Gastroesophageal sphincter (tissue), 3 donors: ENCODE data around the gene KCNJ12.
"Not testable (repeated sequence)": the region's sequence is repeated elsewhere in the genome, so short reads cannot be mapped to it uniquely, and the experiment has no call there.

Experiments used
- EP300 ChIP-seq: sonication (generic); formaldehyde crosslinking; IDR thresholded peaks from one replicate; pipeline ENCODE4 v1.6.1; 2017; ENCODE audit warnings: antibody characterized with exemption, mild to moderate bottlenecking
- POLR2A ChIP-seq, 2 donors: fragments of 450-650 bp; IDR thresholded peaks; one replicate each; pipeline ENCODE4 v1.6.1; 2017; ENCODE audit warnings: antibody characterized with exemption in 2 of 2, mild to moderate bottlenecking in 2 of 2, moderate library complexity in 1 of 2
- POLR2AphosphoS5 ChIP-seq: sonication (generic); formaldehyde crosslinking; IDR thresholded peaks from one replicate; pipeline ENCODE4 v1.6.1; 2017; ENCODE audit warnings: antibody characterized with exemption
- TF ChIP-seq, protein P1 (sequence below), 4 experiments: fragments of 200-600 bp in 2 of 4; fragments of 450-650 bp in 2 of 4; sonication (generic) in 1 of 4; IDR thresholded peaks; one replicate each; pipeline ENCODE4 v1.5.1; 2017 to 2019; ENCODE audit warnings: antibody characterized with exemption in 4 of 4, mild to moderate bottlenecking in 2 of 4, moderate library complexity in 2 of 4

DNA sequence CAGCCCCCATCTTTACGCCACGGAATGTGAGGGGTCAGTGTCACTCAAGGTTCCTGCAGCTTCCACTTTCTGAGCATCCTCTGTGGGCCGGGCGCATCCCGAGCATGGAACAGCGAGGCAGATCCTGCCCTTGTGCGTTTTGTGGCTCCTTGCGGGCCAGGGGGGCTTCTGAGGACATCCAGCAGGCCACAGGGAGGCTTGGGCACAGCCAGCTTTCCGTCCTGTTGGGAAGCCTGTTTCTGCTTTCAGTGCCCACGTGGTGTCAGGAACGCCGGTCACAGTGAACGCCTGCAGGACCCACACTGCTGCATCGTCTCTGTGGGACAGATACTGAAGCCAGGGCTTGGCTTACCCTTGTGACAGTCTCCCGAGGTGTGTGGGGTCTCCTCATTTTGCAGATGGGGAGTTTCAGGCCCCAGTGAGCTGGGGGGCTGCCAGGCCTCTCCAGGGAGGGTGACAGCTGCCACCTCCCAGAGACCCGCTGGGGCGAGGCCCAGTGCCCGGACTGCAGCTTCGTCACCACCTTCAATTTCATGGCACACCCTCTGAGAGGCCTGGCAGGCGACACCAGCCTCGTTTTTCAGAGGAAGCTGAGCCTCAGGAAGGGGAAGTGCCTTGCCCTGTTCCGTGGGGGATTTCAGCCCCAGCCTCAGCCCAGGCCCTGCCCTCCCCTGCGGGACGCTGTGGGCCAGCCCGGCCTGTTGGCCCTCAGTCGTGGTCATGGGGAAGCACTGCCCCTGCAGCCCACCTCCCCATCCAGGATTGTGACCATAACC, 29.0 kb downstream of the KCNJ12 start:
- TF ChIP-seq, protein P1, sequence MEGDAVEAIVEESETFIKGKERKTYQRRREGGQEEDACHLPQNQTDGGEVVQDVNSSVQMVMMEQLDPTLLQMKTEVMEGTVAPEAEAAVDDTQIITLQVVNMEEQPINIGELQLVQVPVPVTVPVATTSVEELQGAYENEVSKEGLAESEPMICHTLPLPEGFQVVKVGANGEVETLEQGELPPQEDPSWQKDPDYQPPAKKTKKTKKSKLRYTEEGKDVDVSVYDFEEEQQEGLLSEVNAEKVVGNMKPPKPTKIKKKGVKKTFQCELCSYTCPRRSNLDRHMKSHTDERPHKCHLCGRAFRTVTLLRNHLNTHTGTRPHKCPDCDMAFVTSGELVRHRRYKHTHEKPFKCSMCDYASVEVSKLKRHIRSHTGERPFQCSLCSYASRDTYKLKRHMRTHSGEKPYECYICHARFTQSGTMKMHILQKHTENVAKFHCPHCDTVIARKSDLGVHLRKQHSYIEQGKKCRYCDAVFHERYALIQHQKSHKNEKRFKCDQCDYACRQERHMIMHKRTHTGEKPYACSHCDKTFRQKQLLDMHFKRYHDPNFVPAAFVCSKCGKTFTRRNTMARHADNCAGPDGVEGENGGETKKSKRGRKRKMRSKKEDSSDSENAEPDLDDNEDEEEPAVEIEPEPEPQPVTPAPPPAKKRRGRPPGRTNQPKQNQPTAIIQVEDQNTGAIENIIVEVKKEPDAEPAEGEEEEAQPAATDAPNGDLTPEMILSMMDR (IDR thresholded peaks at IDR 0.05), result not testable (repeated sequence)
- not testable (repeated sequence) for TF ChIP-seq POLR2A (IDR thresholded peaks at IDR 0.05); POLR2AphosphoS5; EP300
